SU-DHL-6 (cell line): ENCODE measurements around the gene ALAS1.

ENCODE experiments used
- CTCF ChIP-seq: fragments of 200-600 bp; sonication (generic); IDR thresholded peaks from one replicate; pipeline ENCODE4 v1.5.1; 2017; ENCODE audit warnings: antibody characterized with exemption, mild to moderate bottlenecking, low read length, moderate library complexity; ENCODE audit not compliant: insufficient read depth, poor library complexity, severe bottlenecking
- EZH2phosphoT487 ChIP-seq: fragments of 200-600 bp; sonication (generic), shearing (Covaris generic); conservative IDR thresholded peaks from 2 replicates; pipeline ENCODE4 v1.6.1; 2018; ENCODE audit warnings: mild to moderate bottlenecking, antibody characterized with exemption, low read length, moderate library complexity, mixed read lengths

- TF ChIP-seq CTCF = no peak
- no peak for TF ChIP-seq EZH2phosphoT487
These were observed 50.2 kb downstream of the ALAS1 start for GRCh38 chr3:52248165-52248541.
